Activated CD4-positive, alpha-beta T cell treated with anti-CD3 and anti-CD28 coated beads for 1 hour (primary cell): ENCODE measurements around the gene NHERF1.

ENCODE experiments used
- DNase-seq: peaks from one replicate; pipeline ENCODE4 v3.0.0-alpha.2; 2020

Gene NHERF1

DNA sequence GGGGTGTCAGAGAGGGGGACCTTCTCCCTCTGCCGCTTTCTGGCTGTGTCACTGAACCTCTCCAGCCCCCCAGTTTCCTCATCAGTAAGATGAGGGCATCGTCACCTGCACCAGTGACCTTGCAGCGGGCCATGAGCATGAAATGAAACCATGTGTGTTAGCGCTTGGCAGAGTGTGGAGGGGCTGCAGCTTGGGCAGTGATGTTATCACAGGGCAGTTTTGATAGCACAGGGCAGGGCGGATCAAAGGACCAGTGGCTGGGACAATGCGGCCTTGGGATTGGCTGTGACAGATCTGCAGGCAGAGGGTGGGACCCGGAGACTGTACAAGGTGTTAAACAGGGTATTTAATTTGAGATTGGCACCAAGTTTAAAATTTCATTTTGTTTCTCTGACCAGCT, 66.6 kb downstream of the NHERF1 start:
- no peak for DNase-seq

GRCh38 chr17:74815550-74816370, 67.3 kb downstream of the NHERF1 start:
- no peak for DNase-seq

- DNase-seq: no peak
These were observed 68.6 kb downstream of the NHERF1 start for GRCh38 chr17:74816905-74817620.

DNA sequence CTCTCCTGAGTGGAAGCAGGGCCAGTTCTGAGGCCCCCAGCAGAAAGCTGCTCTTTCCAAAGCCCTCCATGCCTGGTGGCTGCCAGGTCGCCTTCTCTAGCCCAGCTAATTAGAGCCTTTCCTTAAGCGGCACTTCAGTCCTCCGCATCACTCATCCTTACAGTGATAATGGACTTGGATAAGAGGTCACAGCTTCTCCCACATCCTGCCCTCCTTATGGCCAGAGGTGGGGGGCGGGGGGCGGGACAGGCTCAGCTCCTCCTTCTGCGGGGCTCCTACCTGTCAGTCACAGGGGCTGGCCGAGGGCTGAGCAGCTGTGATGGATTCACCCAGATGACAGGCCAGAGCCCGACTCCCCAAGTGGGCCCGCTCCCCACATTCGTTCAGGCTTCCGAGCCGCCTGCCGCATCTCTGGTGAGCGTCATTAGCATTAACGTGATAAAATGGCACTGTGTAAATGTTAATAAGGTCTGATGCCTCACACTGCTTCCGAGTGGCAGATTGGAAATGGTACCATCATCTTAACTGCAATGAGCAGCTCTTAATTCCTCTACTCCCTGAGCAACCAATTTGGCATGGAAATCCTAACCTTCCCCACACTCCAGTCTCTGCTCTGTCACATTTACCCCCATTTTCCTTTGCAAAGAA, 70.0 kb downstream of the NHERF1 start:
- DNase-seq: no peak
